GM19025 (cell line): ENCODE data around the gene NBEAL2.

ENCODE experiments used
- ATAC-seq: cut with Tn5 transposase; IDR thresholded peaks from one replicate; pipeline ENCODE4 v1.9.1; 2021; ENCODE audit warnings: mild to moderate bottlenecking, low read depth, moderate library complexity; ENCODE audit not compliant: unreplicated experiment

NBEAL2 gene

GRCh38 chr3:46997453-46998091 is 18.1 kb downstream of the NBEAL2 start:
- ATAC-seq = no peak

- no peak for ATAC-seq
These were observed 18.8 kb downstream of the NBEAL2 start for GRCh38 chr3:46998121-46998851.

- ATAC-seq = no peak
These were observed 19.5 kb downstream of the NBEAL2 start for GRCh38 chr3:46998852-46999515.

GRCh38 chr3:46999516-47000197 is 20.2 kb downstream of the NBEAL2 start:
- no peak for ATAC-seq

GRCh38 chr3:47000198-47000815 is 20.8 kb downstream of the NBEAL2 start:
- no peak for ATAC-seq

GRCh38 chr3:47000922-47001730 is 21.7 kb downstream of the NBEAL2 start:
- ATAC-seq = no peak

- no peak for ATAC-seq
These were observed 22.3 kb downstream of the NBEAL2 start for GRCh38 chr3:47001731-47002170.

GRCh38 chr3:47002171-47003055 is 22.9 kb downstream of the NBEAL2 start:
- ATAC-seq = no peak

GRCh38 chr3:47003056-47003410 is 23.6 kb downstream of the NBEAL2 start:
- no peak for ATAC-seq

GRCh38 chr3:47003461-47004368 is 24.2 kb downstream of the NBEAL2 start:
- no peak for ATAC-seq

- no peak for ATAC-seq
These were observed 25.1 kb downstream of the NBEAL2 start for GRCh38 chr3:47004369-47005211.

- no peak for ATAC-seq
These were observed 26.0 kb downstream of the NBEAL2 start for GRCh38 chr3:47005212-47006144.

- ATAC-seq = no peak
These were observed 26.7 kb downstream of the NBEAL2 start for GRCh38 chr3:47006145-47006651.

- no peak for ATAC-seq
These were observed 27.5 kb downstream of the NBEAL2 start for GRCh38 chr3:47007001-47007400.

- ATAC-seq = no peak
These were observed 28.2 kb downstream of the NBEAL2 start for GRCh38 chr3:47007482-47008233.
